Activated CD8-positive, alpha-beta memory T cell treated with anti-CD3 and anti-CD28 coated beads, Interleukin-2, amount 50 U/mL, for 24 hours (primary cell): ENCODE data around the gene JPH3.
"Not testable (repeated sequence)": the region's sequence is repeated elsewhere in the genome, so short reads cannot be mapped to it uniquely, and the experiment has no call there.

ENCODE experiments used
- DNase-seq: peaks from one replicate; pipeline ENCODE4 v3.0.0-alpha.2; 2020; ENCODE audit errors: extremely low read depth

JPH3 gene

GRCh38 chr16:87654826-87655225 lies 52.5 kb downstream of the JPH3 start:
- no peak for DNase-seq

- DNase-seq = no peak
These were observed 54.0 kb downstream of the JPH3 start for GRCh38 chr16:87656328-87656727.

- DNase-seq = no peak
These were observed 55.4 kb downstream of the JPH3 start for GRCh38 chr16:87657621-87658192.

GRCh38 chr16:87658564-87659225 lies 56.4 kb downstream of the JPH3 start:
- DNase-seq = no peak

GRCh38 chr16:87661561-87661960 lies 59.3 kb downstream of the JPH3 start:
- no peak for DNase-seq

GRCh38 chr16:87662254-87663204 lies 60.2 kb downstream of the JPH3 start:
- no peak for DNase-seq

GRCh38 chr16:87664792-87665191 lies 62.5 kb downstream of the JPH3 start:
- no peak for DNase-seq

GRCh38 chr16:87665193-87665592 lies 62.9 kb downstream of the JPH3 start:
- DNase-seq = no peak

GRCh38 chr16:87666919-87667318 lies 64.6 kb downstream of the JPH3 start:
- no peak for DNase-seq

- no peak for DNase-seq
These were observed 65.1 kb downstream of the JPH3 start for GRCh38 chr16:87667443-87667842.

- no peak for DNase-seq
These were observed 65.6 kb downstream of the JPH3 start for GRCh38 chr16:87667946-87668345.

- no peak for DNase-seq
These were observed 67.4 kb downstream of the JPH3 start for GRCh38 chr16:87669672-87670071.

- DNase-seq = no peak
These were observed 68.9 kb downstream of the JPH3 start for GRCh38 chr16:87671221-87671620.

GRCh38 chr16:87671715-87672270 lies 69.5 kb downstream of the JPH3 start:
- no peak for DNase-seq

DNA sequence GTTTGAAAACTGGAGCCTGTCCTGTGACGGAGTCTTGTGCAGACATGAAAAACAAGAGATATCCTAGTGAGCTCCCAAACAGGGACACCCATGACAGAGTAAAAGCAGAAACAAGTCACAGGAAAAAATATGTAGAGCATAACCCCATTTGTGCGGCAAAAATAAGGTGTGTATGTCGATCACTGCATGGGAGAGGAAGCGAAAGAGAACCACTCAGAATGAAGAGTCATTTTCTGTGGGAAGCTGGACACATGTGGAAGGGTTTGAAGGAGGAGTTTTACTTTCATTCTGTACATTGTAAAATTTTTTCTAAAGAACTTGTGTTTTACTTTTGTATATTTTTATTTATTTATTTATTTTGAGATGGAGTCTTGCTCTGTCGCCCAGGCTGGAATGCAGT lies 72.1 kb downstream of the JPH3 start:
- DNase-seq = no peak

DNA sequence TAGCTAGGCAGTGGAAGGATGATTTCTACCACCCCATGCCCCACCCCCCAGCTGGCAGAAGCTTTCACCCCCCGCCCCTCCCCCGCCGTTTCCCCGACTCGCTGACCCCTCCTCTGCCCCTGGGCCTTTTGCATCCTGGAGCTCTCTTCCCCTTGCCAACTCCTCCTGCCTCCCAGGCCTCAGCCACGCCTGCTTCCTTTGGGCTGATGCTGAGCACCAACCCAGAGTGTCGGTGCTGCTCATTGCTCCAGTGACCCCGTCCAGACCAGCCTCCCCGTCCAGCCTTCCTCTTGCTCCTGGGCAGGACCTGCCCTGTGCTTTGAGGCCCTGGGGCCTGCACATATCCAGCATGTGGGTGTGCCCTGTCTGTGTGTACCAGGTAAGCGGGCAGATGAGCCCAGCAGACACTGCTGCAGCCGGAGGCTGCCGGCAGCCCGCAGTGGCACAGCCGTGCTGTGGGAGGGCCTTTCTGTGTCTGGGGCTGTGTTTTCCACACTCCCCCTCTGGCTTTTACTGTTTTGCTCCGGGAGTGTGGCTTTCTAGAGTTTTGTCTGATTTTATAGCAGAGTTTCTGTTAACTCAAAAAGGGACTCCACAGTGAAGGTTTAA lies 72.9 kb downstream of the JPH3 start:
- DNase-seq = no peak

- DNase-seq = no peak
These were observed 75.5 kb downstream of the JPH3 start for GRCh38 chr16:87677830-87678229.

DNA sequence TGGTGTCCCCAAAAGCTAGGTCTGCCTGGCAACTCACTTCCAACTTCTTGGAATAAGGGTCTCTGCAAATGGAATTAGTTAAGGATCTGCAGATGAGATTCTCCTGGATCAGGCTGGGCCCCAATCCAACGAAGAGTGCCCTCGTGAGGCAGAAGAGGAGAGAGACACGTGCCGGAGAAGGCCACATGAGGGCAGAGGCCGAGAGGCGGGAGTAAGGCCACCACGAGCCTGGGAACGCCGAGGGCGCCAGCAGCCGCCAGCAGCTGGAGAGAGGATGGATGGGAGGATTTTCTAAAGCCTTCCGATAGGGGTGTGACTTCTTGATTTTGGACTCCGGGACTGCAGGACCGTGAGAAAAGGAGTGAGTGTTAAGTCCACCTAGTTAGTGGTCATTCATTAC lies 76.3 kb downstream of the JPH3 start:
- DNase-seq = no peak

DNA sequence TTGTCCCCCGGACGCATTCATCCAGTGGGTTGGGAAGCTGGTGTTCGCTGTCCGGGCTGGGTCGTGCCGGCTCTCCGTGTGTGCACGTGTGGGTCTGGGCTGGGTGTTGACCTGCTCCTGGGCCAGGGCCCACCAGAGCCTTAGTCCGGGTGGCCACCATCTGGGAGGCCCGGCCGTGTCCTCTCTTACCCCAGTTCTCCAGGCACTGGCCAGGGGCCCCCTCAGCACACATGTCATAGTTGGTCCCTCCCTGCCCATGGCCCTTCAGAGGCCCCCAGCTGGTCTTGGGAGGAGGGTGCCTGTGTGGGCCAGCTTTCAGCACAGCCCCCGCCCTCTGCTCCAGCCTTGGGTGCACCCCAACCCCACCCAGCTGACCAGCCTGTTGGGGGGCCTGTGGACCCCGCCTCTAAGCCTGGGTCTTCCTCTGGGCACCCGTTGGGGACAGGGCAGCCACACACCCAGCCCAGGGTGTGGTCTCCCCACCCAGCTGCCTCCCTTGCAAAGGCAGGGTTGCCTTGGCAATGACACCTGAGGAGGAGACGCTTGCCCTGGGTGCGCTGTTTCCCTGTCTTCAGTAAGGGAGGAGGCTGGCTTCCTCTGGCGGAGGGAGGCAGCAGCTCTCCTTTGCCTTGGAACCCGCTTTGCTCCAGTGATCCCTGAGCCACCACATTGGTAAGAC lies 77.4 kb downstream of the JPH3 start:
- no peak for DNase-seq

- no peak for DNase-seq
These were observed 78.0 kb downstream of the JPH3 start for GRCh38 chr16:87680272-87680644.

DNA sequence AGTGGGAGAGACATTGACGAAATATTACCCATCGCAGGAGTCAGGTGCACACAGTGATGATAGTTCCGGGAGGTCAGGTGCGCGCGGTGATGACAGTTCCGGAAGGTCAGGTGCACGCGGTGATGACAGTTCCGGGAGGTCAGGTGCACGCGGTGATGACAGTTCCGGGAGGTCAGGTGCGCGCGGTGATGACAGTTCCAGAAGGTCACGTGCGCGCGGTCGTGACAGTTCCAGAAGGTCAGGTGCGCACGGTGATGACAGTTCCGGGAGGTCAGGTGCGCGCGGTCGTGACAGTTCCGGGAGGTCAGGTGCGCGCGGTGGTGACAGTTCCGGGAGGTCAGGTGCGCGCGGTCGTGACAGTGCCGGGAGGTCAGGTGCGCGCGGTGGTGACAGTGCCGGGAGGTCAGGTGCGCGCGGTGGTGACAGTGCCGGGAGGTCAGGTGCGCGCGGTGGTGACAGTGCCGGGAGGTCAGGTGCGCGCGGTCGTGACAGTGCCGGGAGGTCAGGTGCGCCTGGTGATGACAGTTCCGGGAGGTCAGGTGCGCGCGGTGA lies 78.8 kb downstream of the JPH3 start:
- DNase-seq = not testable (repeated sequence)
